HUES6 (cell line): ENCODE measurements around the gene SHISAL1.

ENCODE experiments used
- H3K27ac ChIP-seq: 2 replicates; pipeline ENCODE4 v1.7.0; 2013; ENCODE audit warnings: low read depth, mild to moderate bottlenecking, low read length, inconsistent platforms
- H3K27me3 ChIP-seq: 2 replicates; pipeline ENCODE4 v1.6.1; 2013; ENCODE audit warnings: low read length; ENCODE audit not compliant: control insufficient read depth, insufficient read depth
- H3K36me3 ChIP-seq: 2 replicates; pipeline ENCODE4 v1.6.1; 2013; ENCODE audit warnings: low read length; ENCODE audit not compliant: control insufficient read depth, insufficient read depth
- H3K4me1 ChIP-seq: 2 replicates; pipeline ENCODE4 v1.6.1; 2013; ENCODE audit warnings: low read length; ENCODE audit not compliant: control insufficient read depth, insufficient read depth
- H3K4me3 ChIP-seq: 2 replicates; pipeline ENCODE4 v1.5.1; 2013; ENCODE audit warnings: low read depth, low read length
- H3K9ac ChIP-seq: one replicate; pipeline ENCODE4 v1.6.1; 2013; ENCODE audit warnings: mild to moderate bottlenecking, low read length
- H3K9me3 ChIP-seq: 2 replicates; pipeline ENCODE4 v1.6.1; 2013; ENCODE audit warnings: low read depth, low read length; ENCODE audit not compliant: control insufficient read depth, insufficient read depth

The SHISAL1 gene

DNA sequence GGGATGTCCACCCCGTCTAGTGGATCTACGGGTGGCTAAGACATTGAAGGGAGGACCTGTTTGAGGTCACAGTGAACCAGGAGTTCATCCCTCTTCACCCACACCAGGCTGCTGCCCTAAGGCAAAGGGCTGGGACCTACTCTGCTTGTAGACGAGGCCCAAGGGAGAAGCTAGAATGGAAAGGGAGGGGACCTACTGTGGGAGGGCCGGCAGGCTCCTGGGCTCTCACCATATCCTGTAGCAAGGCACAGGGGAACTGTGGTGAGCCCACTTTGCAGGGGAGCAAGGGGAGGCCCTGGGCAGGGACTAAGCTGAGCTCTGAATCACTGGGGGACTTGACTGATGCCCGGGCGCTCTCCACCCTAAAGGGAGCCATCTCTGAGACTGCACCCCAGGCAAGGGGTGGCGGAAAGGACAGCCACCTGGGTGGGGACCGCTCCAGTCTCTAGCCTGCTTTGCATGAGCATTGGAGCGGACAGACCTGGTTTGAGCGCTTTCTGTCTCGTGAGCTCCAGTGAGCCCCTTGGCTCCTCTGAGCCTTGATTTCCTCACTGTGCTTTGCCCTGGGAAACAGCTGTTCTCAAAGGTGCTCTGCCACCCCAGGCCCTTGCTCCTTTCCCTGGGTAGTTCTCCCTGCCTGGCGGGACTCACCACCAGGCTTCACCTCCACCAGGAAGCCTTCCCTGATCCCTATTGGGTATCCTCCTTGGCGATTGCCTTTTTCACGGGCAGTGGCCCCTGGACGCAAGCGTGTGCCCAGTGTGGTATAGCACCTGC, 107.8 kb downstream of the SHISAL1 start:
- no peak overlapping the region for H3K9ac ChIP-seq
- H3K27ac ChIP-seq: no peak overlapping the region
- no peaks in the 10 kb centered on the region; the same call in 1 of the 2 replicates for H3K4me1 ChIP-seq
- no peaks in the 10 kb centered on the region for H3K27me3 ChIP-seq
- H3K36me3 ChIP-seq: no peaks in the 10 kb centered on the region
- H3K9me3 ChIP-seq: peaks cover 4% of the 10 kb centered on the region; the same call in 1 of the 2 replicates
- H3K4me3 ChIP-seq: no peak overlapping the region

GRCh38 chr22:44203203-44203602, 109.5 kb downstream of the SHISAL1 start:
- Histone ChIP-seq H3K9me3 (no peaks in the 10 kb centered on the region), H3K4me3 (no peak overlapping the region), H3K9ac (no peak overlapping the region), H3K4me1 (no peaks in the 10 kb centered on the region; the same call in 1 of the 2 replicates), H3K36me3 (no peaks in the 10 kb centered on the region), H3K27ac (no peak overlapping the region), H3K27me3 (no peaks in the 10 kb centered on the region)

GRCh38 chr22:44202261-44202789, 110.4 kb downstream of the SHISAL1 start:
- H3K9ac ChIP-seq: no peak overlapping the region
- no peaks in the 10 kb centered on the region; the same call in 1 of the 2 replicates for H3K4me1 ChIP-seq
- no peaks in the 10 kb centered on the region for H3K36me3 ChIP-seq
- no peak overlapping the region for H3K4me3 ChIP-seq
- H3K27ac ChIP-seq: no peak overlapping the region
- no peaks in the 10 kb centered on the region for H3K27me3 ChIP-seq
- H3K9me3 ChIP-seq: no peaks in the 10 kb centered on the region

DNA sequence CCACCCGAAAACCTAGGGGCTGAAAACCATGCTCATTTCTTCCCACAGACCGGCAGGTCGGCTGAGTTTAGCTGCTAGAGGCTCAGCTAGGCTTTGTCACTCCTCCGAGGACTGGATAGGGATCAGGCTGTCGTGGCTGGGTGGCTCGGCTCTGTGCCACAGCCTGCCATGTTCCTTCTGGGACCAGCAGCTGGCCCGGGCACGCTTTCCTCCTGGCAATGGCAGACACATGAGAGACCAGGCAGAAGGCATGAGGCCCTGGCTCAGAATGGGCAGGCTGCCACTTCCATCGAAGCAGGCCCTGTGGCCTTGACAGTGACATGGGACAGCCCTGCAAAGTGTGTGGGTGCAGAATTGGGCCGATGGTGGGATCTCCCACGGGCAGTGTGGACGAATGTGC, 111.1 kb downstream of the SHISAL1 start:
- Histone ChIP-seq H3K27ac (no peak overlapping the region), H3K36me3 (no peaks in the 10 kb centered on the region), H3K27me3 (no peaks in the 10 kb centered on the region), H3K9ac (no peak overlapping the region), H3K4me3 (no peak overlapping the region), H3K9me3 (no peaks in the 10 kb centered on the region), H3K4me1 (no peaks in the 10 kb centered on the region; the same call in 1 of the 2 replicates)

DNA sequence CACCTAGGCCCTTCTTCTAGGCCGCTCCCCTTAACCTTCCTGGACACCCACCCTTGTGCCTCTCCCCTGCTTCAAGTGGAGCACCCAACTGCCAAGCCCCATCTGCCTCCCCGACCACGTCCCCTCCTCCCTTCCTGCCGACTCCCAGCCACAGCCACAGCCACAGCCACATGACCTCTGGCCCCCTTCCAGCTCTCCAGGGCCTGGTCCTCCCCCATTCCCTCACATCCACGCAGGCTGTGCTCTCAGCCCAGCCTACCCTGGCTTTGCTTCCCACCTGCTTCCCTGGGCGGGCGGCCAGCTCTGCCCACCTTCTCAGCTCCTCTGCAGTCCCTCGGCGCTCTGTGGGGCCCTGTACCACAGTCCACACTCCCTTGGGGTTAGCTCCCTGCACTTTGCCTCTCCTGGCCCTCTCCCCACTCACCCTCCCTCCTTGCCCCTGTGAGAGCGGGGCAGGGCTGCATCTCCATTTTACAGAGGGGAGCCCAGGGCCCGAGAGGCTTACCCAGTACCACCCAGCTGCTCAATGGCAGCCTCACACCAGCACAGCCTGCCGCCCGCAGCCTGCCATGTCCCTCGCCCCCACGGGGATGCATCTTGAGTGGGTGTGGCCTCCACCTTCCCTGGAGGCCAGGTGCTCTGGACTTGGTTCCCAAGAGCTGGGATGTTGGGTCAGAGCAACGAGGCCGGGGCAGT, 111.7 kb downstream of the SHISAL1 start:
- H3K27me3 ChIP-seq: no peaks in the 10 kb centered on the region
- no peaks in the 10 kb centered on the region for H3K9me3 ChIP-seq
- no peak overlapping the region for H3K4me3 ChIP-seq
- H3K4me1 ChIP-seq: no peaks in the 10 kb centered on the region; the same call in 1 of the 2 replicates
- H3K9ac ChIP-seq: no peak overlapping the region
- no peaks in the 10 kb centered on the region for H3K36me3 ChIP-seq
- H3K27ac ChIP-seq: no peak overlapping the region

DNA sequence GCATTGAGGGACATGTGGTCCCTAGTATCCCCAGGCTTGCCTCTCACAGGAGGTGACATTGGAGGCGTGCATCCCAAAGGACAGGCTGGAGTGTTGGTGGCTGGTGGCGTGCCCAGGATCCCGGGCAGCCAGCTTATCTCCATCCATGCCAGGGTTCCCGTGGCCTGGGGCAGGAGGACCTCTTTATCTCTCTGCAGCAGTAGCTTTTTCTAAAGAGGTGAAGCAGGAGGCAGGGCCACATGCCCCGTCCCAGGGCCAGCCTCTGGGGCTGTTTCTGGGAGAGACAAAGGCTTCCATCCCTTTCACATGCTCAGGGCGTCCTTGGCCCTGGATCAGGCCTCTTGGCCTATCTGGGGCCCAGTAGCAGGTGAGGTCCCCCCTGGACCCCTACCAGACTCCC, 112.3 kb downstream of the SHISAL1 start:
- Histone ChIP-seq H3K9me3 (no peaks in the 10 kb centered on the region), H3K4me1 (no peaks in the 10 kb centered on the region; the same call in 1 of the 2 replicates), H3K27me3 (no peaks in the 10 kb centered on the region), H3K36me3 (no peaks in the 10 kb centered on the region), H3K9ac (no peak overlapping the region), H3K4me3 (no peak overlapping the region), H3K27ac (no peak overlapping the region)

- Histone ChIP-seq H3K27ac (no peak overlapping the region), H3K27me3 (no peaks in the 10 kb centered on the region), H3K4me3 (no peak overlapping the region), H3K36me3 (no peaks in the 10 kb centered on the region), H3K9ac (no peak overlapping the region), H3K4me1 (no peaks in the 10 kb centered on the region; the same call in 1 of the 2 replicates), H3K9me3 (no peaks in the 10 kb centered on the region)
Observed at GRCh38 chr22:44199866-44200265, 112.9 kb downstream of the SHISAL1 start.

DNA sequence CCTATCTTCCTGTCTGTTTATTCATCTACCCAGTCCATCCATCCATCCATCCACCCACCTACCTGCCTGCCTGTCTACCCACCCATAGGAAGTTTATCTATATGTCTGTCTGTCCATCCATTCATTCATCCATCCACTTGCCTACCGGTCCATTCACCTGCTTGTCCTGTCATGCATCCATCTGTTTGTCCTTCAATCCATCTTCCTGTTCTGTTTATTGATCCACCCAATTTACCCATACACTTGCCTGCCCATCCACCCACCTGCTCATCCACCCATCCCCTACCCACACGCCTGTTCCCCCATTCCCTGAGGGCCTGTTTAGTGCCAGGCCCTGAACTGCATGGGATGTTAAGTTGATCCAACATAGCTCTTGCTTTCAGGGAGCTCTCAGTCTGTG, 113.6 kb downstream of the SHISAL1 start:
- Histone ChIP-seq H3K4me3 (no peak overlapping the region), H3K9me3 (no peaks in the 10 kb centered on the region), H3K36me3 (no peaks in the 10 kb centered on the region), H3K4me1 (no peaks in the 10 kb centered on the region; the same call in 1 of the 2 replicates), H3K27ac (no peak overlapping the region), H3K27me3 (no peaks in the 10 kb centered on the region), H3K9ac (no peak overlapping the region)

DNA sequence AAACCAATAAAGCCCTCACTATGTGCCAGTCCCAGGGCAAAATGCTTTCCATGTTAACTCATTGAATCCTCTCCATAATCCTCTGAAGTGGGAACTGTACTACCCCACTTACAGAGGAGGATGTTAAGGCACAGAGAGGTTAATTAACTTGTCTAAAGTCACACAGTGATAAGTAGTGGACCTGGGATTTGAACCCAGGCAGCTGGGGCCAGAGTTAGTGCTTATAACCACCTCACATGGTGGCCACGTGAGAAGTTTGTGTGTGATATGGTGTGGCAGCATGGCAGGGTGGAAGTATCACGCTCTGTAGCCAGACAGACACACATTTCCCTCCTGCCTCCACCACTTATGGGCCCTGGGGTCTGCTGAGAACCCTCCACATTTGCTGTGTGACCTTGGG, 115.5 kb downstream of the SHISAL1 start:
- no peaks in the 10 kb centered on the region for H3K4me1 ChIP-seq
- no peak overlapping the region for H3K4me3 ChIP-seq
- H3K9me3 ChIP-seq: no peaks in the 10 kb centered on the region
- no peaks in the 10 kb centered on the region for H3K36me3 ChIP-seq
- H3K27ac ChIP-seq: no peak overlapping the region
- H3K9ac ChIP-seq: no peak overlapping the region
- H3K27me3 ChIP-seq: no peaks in the 10 kb centered on the region

DNA sequence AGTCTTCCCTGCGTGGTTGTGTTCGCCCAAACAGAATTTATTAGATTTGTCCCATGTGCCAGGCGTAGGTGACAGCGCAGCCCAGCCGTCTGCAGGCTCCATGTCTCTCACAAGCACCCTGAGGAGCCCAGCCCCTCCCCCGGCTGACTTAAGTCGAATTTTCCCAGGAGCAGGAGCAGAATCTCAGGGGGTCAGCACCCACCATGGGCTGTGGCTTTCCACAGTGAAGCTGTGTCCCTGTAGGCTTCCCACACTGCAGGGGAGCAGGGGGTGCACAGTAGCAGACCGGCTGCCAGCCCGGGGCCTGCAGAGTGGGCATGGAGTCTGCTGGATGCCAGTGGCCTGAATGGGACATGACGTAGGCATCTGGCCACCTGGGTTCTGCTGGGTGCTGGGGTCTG, 116.0 kb downstream of the SHISAL1 start:
- Histone ChIP-seq H3K4me1 (peaks cover 2% of the 10 kb centered on the region; the same call in 1 of the 2 replicates), H3K27ac (no peak overlapping the region), H3K36me3 (no peaks in the 10 kb centered on the region), H3K9me3 (no peaks in the 10 kb centered on the region), H3K4me3 (no peak overlapping the region), H3K27me3 (no peaks in the 10 kb centered on the region), H3K9ac (no peak overlapping the region)

GRCh38 chr22:44196241-44196640, 116.5 kb downstream of the SHISAL1 start:
- no peaks in the 10 kb centered on the region for H3K9me3 ChIP-seq
- H3K27ac ChIP-seq: no peak overlapping the region
- H3K36me3 ChIP-seq: no peaks in the 10 kb centered on the region
- H3K4me3 ChIP-seq: no peak overlapping the region
- no peaks in the 10 kb centered on the region for H3K27me3 ChIP-seq
- H3K4me1 ChIP-seq: peaks cover 2% of the 10 kb centered on the region; the same call in 1 of the 2 replicates
- no peak overlapping the region for H3K9ac ChIP-seq
